Gastroesophageal sphincter (tissue), 3 donors: ENCODE measurements around the gene MYO5A.

Experiments
- CTCF ChIP-seq, 4 experiments: fragments of 200-600 bp in 2 of 4; fragments of 450-650 bp in 2 of 4; sonication (generic) in 1 of 4; IDR thresholded peaks; one replicate each; pipeline ENCODE4 v1.5.1; 2017 to 2019; ENCODE audit warnings: antibody characterized with exemption in 4 of 4, mild to moderate bottlenecking in 2 of 4, moderate library complexity in 2 of 4
- POLR2A ChIP-seq, 2 donors: fragments of 450-650 bp; IDR thresholded peaks; one replicate each; pipeline ENCODE4 v1.6.1; 2017; ENCODE audit warnings: antibody characterized with exemption in 2 of 2, mild to moderate bottlenecking in 2 of 2, moderate library complexity in 1 of 2
- POLR2AphosphoS5 ChIP-seq: sonication (generic); formaldehyde crosslinking; IDR thresholded peaks from one replicate; pipeline ENCODE4 v1.6.1; 2017; ENCODE audit warnings: antibody characterized with exemption

GRCh38 chr15:52495125-52495524, 33.6 kb downstream of the MYO5A start:
- TF ChIP-seq CTCF (IDR thresholded peaks at IDR 0.05), result no peak
- no peak for TF ChIP-seq POLR2A (IDR thresholded peaks at IDR 0.05)
- no peak for TF ChIP-seq POLR2AphosphoS5
